GM23338 (cell line): ENCODE data around the gene ABCD1. TPM values are rescaled to one million over a fixed set of nuclear protein-coding genes. Genes with fewer than 3 reads are reported as not detected.

Source experiments
- ATAC-seq: fragments of 200-7000 bp; cut with Tn5 transposase; 3 replicates; pipeline ENCODE4 v1.9.1; 2020
- DNase-seq: peaks from one replicate; pipeline ENCODE4 v3.0.0-alpha.2; 2015; ENCODE audit warnings: low spot score
- H2AFZ ChIP-seq: fragments of 200-600 bp; sonication (generic); 2 replicates; pipeline ENCODE4 v1.8.0; 2016; ENCODE audit warnings: antibody characterized with exemption, mild to moderate bottlenecking, moderate library complexity
- H3F3A ChIP-seq: fragments of 200-600 bp; sonication (generic); replicated peaks from 2 replicates; pipeline ENCODE4 v1.8.0; 2017; ENCODE audit warnings: antibody characterized with exemption, mixed run types, low read depth
- H3K27ac ChIP-seq: fragments of 200-600 bp; sonication (generic); 2 replicates; pipeline ENCODE4 v1.6.1; 2016; ENCODE audit warnings: low read depth
- H3K27me3 ChIP-seq: fragments of 200-600 bp; sonication (generic); 2 replicates; pipeline ENCODE4 v1.8.0; 2016; ENCODE audit warnings: mild to moderate bottlenecking, mixed run types, moderate library complexity; ENCODE audit not compliant: insufficient read depth
- H3K36me3 ChIP-seq: fragments of 200-600 bp; sonication (generic); 2 replicates; pipeline ENCODE4 v1.8.0; 2016; ENCODE audit warnings: mild to moderate bottlenecking; ENCODE audit not compliant: insufficient read depth
- H3K4me1 ChIP-seq: fragments of 200-600 bp; sonication (generic); 2 replicates; pipeline ENCODE4 v1.8.0; 2016; ENCODE audit warnings: mild to moderate bottlenecking, moderate library complexity; ENCODE audit not compliant: insufficient read depth
- H3K4me2 ChIP-seq: fragments of 200-600 bp; sonication (generic); 2 replicates; pipeline ENCODE4 v1.7.1; 2017; ENCODE audit warnings: mixed run types
- H3K4me3 ChIP-seq: fragments of 200-600 bp; sonication (generic); 2 replicates; pipeline ENCODE4 v1.6.1; 2016; ENCODE audit warnings: mixed run types
- H3K79me2 ChIP-seq: fragments of 200-600 bp; sonication (generic); replicated peaks from 2 replicates; pipeline ENCODE4 v1.8.0; 2017; ENCODE audit warnings: mild to moderate bottlenecking; ENCODE audit not compliant: insufficient read depth
- H3K9me2 ChIP-seq: fragments of 200-600 bp; sonication (generic); 2 replicates; pipeline ENCODE4 v1.8.0; 2017; ENCODE audit not compliant: insufficient read depth
- H4K20me1 ChIP-seq: fragments of 200-600 bp; sonication (generic); replicated peaks from 2 replicates; pipeline ENCODE4 v1.8.0; 2017; ENCODE audit warnings: mild to moderate bottlenecking; ENCODE audit not compliant: insufficient read depth
- H3K27ac Mint-ChIP-seq: 2 replicates; pipeline ENCODE4 v1.8.0; 2020; ENCODE audit warnings: inconsistent platforms, mild to moderate bottlenecking, moderate library complexity, mixed read lengths
- H3K27me3 Mint-ChIP-seq: 3 replicates; pipeline ENCODE4 v1.8.0; 2022; ENCODE audit warnings: low read depth, mild to moderate bottlenecking, moderate library complexity, mixed read lengths, inconsistent platforms; ENCODE audit not compliant: insufficient read depth, poor library complexity
- H3K36me3 Mint-ChIP-seq: 3 replicates; pipeline ENCODE4 v1.8.0; 2021; ENCODE audit warnings: low read depth, mild to moderate bottlenecking, inconsistent platforms, moderate library complexity, mixed read lengths
- H3K4me1 Mint-ChIP-seq: 3 replicates; pipeline ENCODE4 v1.8.0; 2020; ENCODE audit warnings: mild to moderate bottlenecking, inconsistent platforms, mixed read lengths
- H3K4me3 Mint-ChIP-seq: 3 replicates; pipeline ENCODE4 v1.8.0; 2021; ENCODE audit warnings: moderate library complexity, mild to moderate bottlenecking, inconsistent platforms, mixed read lengths
- H3K9me3 Mint-ChIP-seq: 3 replicates; pipeline ENCODE4 v1.8.0; 2020; ENCODE audit warnings: moderate library complexity, mild to moderate bottlenecking, inconsistent platforms, mixed read lengths
- CREB1 ChIP-seq: fragments of 250-450 bp; sonication (Bioruptor Pico); IDR thresholded peaks from 2 replicates; pipeline ENCODE4 v1.5.0; 2020; ENCODE audit warnings: low read depth, mild to moderate bottlenecking, moderate library complexity
- CTCF ChIP-seq, 2 experiments: fragments of 200-600 bp in 1 of 2; sonication (generic) in 1 of 2; conservative IDR thresholded peaks; 2 replicates each; pipeline versions ENCODE4 v1.5.1 to v1.6.1; 2016 to 2017; ENCODE audit warnings: antibody characterized with exemption in 2 of 2, low read depth in 2 of 2, mild to moderate bottlenecking in 2 of 2, moderate library complexity in 1 of 2
- ETS1 ChIP-seq: IDR thresholded peaks from 2 replicates; pipeline ENCODE4 v1.6.1; 2016; ENCODE audit warnings: antibody characterized with exemption
- EZH2 ChIP-seq: fragments of 200-600 bp; sonication (generic); IDR thresholded peaks from one replicate; pipeline ENCODE4 v1.8.0; 2017; ENCODE audit warnings: antibody characterized with exemption, mild to moderate bottlenecking, low read depth; ENCODE audit not compliant: unreplicated experiment
- EZH2phosphoT487 ChIP-seq: fragments of 200-600 bp; sonication (generic); IDR thresholded peaks from one replicate; pipeline ENCODE4 v1.8.1; 2018; ENCODE audit warnings: antibody characterized with exemption; ENCODE audit not compliant: unreplicated experiment
- JUNB ChIP-seq: IDR thresholded peaks from one replicate; pipeline ENCODE4 v1.6.1; 2016; ENCODE audit warnings: antibody characterized with exemption; ENCODE audit not compliant: unreplicated experiment
- NANOG ChIP-seq: IDR thresholded peaks from 2 replicates; pipeline ENCODE4 v1.6.1; 2016; ENCODE audit warnings: antibody characterized with exemption, borderline replicate concordance
- POLR2AphosphoS5 ChIP-seq: IDR thresholded peaks from 2 replicates; pipeline ENCODE4 v1.6.1; 2016; ENCODE audit warnings: antibody characterized with exemption, low read depth
- REST ChIP-seq: IDR thresholded peaks from one replicate; pipeline ENCODE4 v1.6.1; 2018; ENCODE audit warnings: antibody characterized with exemption; ENCODE audit not compliant: unreplicated experiment
- STAT1 ChIP-seq: IDR thresholded peaks from one replicate; pipeline ENCODE4 v1.6.1; 2016; ENCODE audit warnings: antibody characterized with exemption; ENCODE audit not compliant: unreplicated experiment
- ZNF114 ChIP-seq: fragments of 250-450 bp; sonication (Bioruptor Pico); IDR thresholded peaks from 2 replicates; pipeline ENCODE4 v1.5.0; 2020; ENCODE audit warnings: mild to moderate bottlenecking, moderate library complexity
- ZNF331 ChIP-seq: fragments of 250-450 bp; sonication (Bioruptor Pico); IDR thresholded peaks from 2 replicates; pipeline ENCODE4 v1.5.0; 2020; ENCODE audit warnings: low read depth, mild to moderate bottlenecking, moderate library complexity
- ZNF462 ChIP-seq: fragments of 250-450 bp; sonication (Bioruptor Pico); IDR thresholded peaks from 2 replicates; pipeline ENCODE4 v1.5.0; 2020; ENCODE audit warnings: mild to moderate bottlenecking, moderate library complexity
- polyA plus RNA-seq: library from polyadenylated mRNA; unstranded; fragments of >200 nt; fragmentation: Nextera tagmentation; extraction: Ambion mirVana; gene quantifications from 2 replicates; pipeline ENCODE4 v1.2.1, GENCODE V29; 2016
- total RNA-seq: library from RNA; depleted of rRNA; stranded (reverse); fragments of >200 nt; shearing (Covaris generic); gene quantifications from 2 replicates; pipeline ENCODE4 v1.2.3, GENCODE V29; 2014

The ABCD1 gene
- total and polyA plus RNA-seq, 2 experiments from 2014 or later = 2.4 to 8.9 TPM

- Histone ChIP-seq H2AFZ (no peak overlapping the region), H4K20me1 (no peaks in the 10 kb centered on the region), H3K36me3 (no peaks in the 10 kb centered on the region), H3K79me2 (no peaks in the 10 kb centered on the region), H3K4me2 (no peak overlapping the region), H3K27me3 (no peaks in the 10 kb centered on the region), H3K4me1 (no peaks in the 10 kb centered on the region), H3F3A (no peaks in the 10 kb centered on the region), H3K27ac (no peak overlapping the region), H3K9me2 (no peaks in the 10 kb centered on the region), H3K4me3 (no peak overlapping the region)
- TF ChIP-seq ZNF331 (CRISPR knock-in tag) = no peak
- no peak for TF ChIP-seq CREB1
- TF ChIP-seq EZH2phosphoT487 = no peak
- TF ChIP-seq POLR2AphosphoS5 = no peak
- no peak for TF ChIP-seq JUNB
- no peak for TF ChIP-seq REST
- TF ChIP-seq EZH2 = no peak
- no peak for TF ChIP-seq NANOG
- TF ChIP-seq ZNF114 (CRISPR knock-in tag) = no peak
- no peak for TF ChIP-seq CTCF (conservative IDR thresholded peaks at IDR 0.05; ENCODE audit: low read depth in 2 of 2)
- no peak for TF ChIP-seq ZNF462 (CRISPR knock-in tag)
- no peak for TF ChIP-seq ETS1
- no peak for TF ChIP-seq STAT1
- Mint-ChIP-seq H3K4me1 (peaks cover 5% of the 10 kb centered on the region; the same call in 2 of the 3 replicates), H3K27ac (no peak overlapping the region), H3K4me3 (no peak overlapping the region), H3K9me3 (no peaks in the 10 kb centered on the region), H3K27me3 (peaks cover 7% of the 10 kb centered on the region), H3K36me3 (no peaks in the 10 kb centered on the region)
- ATAC-seq (no peak; the same call in 2 of the 3 replicates), DNase-seq (no peak)
Observed at GRCh38 chrX:153767674-153768055, 43.0 kb downstream of the ABCD1 start.
